Measurements from ENCODE around the gene SERTAD1. TPM values are rescaled to one million over a fixed set of nuclear protein-coding genes. Genes with fewer than 3 reads are reported as not detected.
"Not testable (repeated sequence)": the region's sequence is repeated elsewhere in the genome, so short reads cannot be mapped to it uniquely, and the experiment has no call there.

SERTAD1 gene
- polyA plus RNA-seq, 3 donors = 5.5 to 65.3 (median 44.1) TPM

DNA sequence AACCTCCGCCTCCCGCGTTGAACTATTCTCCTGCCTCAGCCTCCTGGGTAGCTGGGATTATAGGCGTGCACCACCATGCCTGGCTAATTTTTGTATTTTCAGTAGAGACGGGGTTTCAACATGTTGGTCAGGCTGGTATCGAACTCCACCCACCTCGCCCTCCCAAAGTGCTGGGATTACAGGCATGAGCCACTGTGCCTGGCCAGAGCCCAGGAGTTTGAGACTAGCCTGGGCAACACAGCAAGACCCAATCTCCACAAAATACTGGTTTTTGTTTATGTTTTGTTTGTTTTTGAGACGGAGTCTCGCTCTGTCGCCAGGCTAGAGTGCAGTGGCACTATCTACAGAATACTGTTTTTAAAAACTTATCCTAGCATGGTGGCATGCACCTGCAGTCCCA, 4.5 kb upstream of the SERTAD1 start:
- not testable (repeated sequence) for H3K27ac ChIP-seq (ENCODE audit: low read depth, low read length)
- WGBS, 3 donors = 94 to 97% (median 96%) methylated on average over 10 of the region's 10 CpGs

DNA sequence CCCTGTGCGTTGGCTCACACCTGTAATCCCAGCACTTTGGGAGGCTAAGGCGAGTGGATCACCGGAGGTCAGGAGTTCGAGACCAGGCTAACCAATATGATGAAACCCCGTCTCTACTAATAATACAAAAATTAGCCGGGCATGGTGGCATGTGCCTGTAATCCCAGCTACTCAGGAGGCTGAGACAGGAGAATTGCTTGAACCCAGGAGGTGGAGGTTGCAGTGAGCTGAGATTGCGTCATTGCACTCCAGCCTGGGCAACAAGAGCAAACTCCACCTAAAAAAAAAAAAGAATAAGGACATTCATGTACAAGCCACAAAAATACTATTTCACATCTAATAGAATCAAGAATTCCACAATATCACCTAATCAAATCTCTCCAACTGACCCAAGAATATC, 2.4 kb upstream of the SERTAD1 start:
- 91 to 96% (median 96%) methylated on average over 7 of the region's 7 CpGs for WGBS, 3 donors

DNA sequence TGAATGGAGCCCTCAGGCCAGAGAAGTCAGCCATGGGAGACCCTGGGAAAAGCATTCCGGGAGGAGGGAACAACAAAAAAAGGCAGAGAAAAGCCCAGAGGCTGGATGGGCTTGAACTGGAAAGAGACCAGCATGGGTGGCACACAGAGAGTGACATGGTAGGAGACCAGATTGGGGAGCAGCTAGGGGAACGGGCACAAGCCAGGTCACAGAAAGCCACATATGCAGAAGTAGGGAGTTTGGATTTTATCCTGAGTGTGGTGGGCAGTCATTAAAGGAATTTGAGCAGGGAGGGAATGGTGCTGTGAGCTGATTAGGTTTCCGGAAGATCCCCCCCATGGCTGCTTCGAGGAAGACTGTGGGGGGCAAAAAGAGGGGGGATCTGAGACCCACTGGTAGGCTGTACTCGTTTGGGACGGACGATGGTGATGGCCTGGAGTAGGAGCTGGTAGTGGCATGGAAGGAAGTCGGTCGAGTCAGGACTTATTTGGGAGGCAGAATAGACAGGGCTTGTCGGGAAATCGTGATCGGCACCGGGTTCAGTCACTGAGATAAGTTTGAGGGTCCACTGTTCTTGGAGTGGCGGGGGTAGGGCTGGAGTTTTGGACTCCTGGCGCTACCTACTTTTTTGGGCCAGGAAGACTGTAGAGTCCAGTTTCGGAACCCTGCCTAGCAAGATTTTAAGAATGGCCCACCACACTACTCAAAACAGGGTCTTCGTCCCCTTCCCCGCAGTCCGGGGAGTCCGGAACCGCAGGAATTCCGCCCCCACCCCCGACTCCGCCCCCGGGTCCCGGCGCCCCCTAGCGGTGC, 949 bp downstream of the SERTAD1 start:
- 1 to 2% (median 1%) methylated on average over 22 to 28 of the region's 28 CpGs for WGBS, 3 donors
- peak overlapping the region; percentile 89 for H3K27ac ChIP-seq (ENCODE audit: low read depth, low read length)

More for the DNA sequence above, 2.4 kb upstream of the SERTAD1 start:
- not testable (repeated sequence) for H3K27ac ChIP-seq (ENCODE audit: low read depth, low read length)

DNA sequence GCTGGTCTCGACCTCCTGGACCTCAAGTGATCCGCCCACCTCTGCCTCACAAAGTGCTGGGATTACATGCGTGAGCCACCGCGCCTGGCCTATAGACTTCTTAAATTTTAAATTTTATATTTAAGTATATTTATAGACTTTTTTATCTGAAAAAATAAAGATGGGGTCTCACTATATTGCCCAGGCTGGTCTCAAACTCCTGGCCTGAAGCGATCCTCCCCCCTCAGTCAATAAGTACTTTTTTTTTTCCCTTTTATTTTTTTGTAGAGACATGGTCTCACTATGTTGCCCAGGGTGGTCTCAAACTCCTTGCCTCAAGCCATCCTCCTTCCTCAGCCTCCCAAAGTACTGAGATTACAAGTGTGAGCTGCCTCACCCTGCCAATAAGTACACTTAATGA, 1.9 kb downstream of the SERTAD1 start:
- no peak overlapping the region for H3K27ac ChIP-seq (ENCODE audit: low read depth, low read length)
- 94 to 98% (median 95%) methylated on average over 6 of the region's 6 CpGs for WGBS, 3 donors

DNA sequence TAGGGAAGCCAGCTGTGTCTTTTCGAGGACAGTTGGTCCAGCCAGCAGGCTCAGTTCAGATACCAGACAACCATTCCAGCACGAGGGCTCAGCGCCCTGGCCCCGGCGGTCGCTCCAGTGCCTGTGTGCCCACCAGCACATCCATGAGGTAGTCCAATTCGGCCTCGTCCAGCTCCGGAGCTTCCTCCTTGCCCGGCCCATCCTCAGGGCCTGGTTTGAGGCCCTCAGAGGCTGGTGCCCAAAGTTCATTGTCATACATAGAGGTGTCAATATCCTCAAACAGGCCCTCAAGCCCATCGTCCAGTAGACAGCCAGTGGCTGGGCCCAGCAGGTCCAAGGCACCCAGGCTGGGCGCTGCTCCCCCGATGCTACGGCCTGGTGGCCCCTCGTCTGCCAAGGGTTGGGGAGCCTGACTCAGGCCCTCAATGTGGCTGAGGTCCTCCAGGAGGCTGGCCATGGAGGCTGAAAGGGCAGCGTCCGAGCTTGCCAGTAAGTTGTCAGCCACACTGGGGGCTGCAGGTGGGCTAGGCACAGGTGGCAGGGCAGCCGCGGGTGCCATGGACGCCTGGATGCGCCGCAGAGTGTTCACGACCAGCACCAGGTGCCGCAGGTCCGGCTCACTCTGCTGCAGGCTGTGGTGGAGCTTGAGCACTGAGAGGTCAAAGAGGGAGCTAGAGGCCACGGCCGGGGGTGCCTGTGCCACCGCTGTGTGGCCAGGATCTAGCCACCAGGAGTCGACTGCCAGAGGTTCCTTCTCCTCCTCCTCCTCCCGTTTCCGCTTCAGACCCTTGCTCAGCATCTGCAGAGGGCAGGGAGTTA, 2.8 kb downstream of the SERTAD1 start:
- WGBS, 3 donors = 89% methylated on average over 31 of the region's 31 CpGs
- no peak overlapping the region for H3K27ac ChIP-seq (ENCODE audit: low read depth, low read length)

DNA sequence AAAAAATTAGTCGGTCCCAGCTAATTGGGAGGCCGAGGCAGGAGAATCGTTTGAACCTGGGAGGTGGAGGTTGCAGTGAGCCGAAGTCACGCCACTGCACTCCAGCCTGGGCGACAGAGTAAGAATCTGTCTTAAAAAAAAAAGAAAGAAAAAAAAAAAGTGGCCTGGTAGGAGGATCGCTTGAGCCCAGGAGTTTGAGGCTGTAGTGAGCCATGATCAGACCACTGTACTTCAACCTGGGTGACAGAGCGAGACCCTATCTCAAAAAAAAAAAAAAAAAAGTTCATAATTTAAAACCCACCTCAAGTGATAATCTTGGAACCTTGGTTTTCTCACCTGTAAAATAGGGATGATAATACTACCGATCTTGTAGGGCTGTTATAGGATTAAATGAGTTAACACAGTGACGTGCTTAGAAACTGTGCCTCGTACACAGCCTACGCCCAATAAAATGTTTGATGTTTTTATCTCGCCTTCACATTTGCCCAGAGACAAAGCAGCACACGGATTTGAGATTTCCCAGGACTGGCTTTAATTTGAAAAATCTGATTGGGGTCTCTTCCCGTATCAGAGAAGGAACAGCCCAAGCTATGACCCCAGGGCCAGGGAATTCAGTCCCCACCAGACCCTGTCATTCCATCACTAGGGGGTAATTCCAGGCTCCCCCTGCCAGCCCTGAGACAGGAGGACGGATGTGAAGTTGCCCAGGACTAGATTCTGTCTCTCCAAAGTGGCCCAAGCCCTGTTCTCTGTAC, 3.6 kb downstream of the SERTAD1 start:
- WGBS, 3 donors = 76 to 83% (median 77%) methylated on average over 16 of the region's 16 CpGs
- no peak overlapping the region for H3K27ac ChIP-seq (ENCODE audit: low read depth, low read length)

DNA sequence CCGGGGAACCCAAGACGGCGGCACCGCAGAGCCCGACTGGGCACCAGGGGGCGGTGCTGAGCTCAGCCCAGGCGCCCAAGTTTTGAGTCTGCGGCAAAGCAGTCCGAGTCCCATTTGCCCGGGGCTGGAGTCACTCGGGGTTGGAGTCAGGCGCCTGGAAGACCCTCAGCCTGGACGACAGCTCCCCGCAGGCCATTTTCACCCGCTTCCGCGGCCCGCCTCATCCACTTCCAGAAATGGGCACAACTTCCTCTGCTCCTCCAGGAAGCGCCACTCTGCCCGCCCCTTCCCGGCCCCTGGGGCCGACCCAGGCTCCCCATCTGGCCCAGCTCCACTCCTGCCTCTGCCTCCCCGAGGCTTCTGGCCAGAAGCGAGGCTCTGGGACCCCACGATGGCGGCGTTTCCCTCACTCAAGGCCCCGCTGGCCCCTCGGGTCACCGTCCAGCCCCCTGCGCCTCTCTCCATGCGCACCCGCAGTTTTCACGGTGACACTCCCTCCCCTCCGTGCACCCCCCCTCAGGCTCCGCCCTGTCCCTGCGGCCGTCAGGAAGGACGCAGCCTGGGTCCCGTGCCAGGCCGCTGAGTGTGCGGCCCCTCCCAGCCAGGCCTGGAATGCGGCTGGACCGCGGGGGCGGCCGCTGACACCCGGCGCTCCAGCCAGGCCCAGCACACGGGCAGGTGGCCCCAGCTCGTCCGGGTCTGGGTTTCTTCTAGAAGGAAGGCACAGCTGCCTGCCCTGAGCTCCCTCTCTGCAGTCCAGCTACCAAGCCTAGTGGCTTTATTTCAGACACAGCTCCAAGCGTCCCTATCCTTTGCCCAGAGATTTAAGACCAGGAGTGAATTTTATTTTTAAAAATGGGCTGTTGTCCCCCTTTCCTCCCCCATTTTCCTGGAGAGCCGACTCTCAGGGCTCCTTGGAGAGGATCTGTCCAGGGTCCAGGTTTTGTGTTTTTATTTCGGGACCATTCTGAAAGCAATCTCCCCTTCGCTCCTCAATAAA, 4.7 kb downstream of the SERTAD1 start:
- peak overlapping the region; percentile 88 for H3K27ac ChIP-seq (ENCODE audit: low read depth, low read length)
- WGBS, 3 donors = 2 to 3% (median 2%) methylated on average over 56 of the region's 56 CpGs

DNA sequence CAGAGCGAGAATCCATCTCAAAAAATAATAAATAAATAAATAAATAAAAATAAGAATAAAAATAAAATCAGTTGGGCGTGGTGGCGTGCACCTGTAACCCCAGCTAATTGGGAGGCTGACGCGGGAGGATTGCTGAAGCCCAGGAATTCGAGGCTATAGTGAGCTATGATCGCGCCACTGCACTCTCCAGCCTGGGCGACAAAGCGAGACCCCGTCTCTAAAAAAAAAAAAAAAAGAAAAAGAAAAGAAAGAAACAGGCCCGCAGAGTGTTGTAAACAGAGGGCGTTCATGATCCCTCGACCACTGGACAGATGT, 5.4 kb downstream of the SERTAD1 start:
- 51 to 65% (median 58%) methylated on average over 14 of the region's 14 CpGs for WGBS, 3 donors
- H3K27ac ChIP-seq (ENCODE audit: low read depth, low read length) = peak overlapping the region; percentile 88

DNA sequence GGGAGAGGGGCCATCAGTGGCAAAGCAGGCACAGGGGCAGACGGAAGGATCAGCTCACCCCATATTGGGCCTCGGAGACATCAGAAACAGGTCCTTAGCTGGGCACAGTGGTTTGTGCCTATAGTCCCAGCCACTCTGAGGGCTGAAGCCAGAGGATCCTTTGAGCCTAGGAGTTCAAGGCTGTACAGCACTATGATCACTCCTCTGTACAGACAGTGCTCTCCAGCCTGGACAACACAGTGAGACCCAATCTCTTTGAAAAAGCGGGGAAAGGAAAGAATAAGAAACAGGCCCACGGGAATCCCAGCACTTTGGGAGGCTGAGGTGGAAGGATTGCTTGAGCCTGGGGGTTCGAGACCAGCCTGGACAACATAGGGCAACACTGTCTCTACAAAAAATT, 6.0 kb downstream of the SERTAD1 start:
- 81 to 93% (median 93%) methylated on average over 5 of the region's 5 CpGs for WGBS, 3 donors
- no peak overlapping the region for H3K27ac ChIP-seq (ENCODE audit: low read depth, low read length)

DNA sequence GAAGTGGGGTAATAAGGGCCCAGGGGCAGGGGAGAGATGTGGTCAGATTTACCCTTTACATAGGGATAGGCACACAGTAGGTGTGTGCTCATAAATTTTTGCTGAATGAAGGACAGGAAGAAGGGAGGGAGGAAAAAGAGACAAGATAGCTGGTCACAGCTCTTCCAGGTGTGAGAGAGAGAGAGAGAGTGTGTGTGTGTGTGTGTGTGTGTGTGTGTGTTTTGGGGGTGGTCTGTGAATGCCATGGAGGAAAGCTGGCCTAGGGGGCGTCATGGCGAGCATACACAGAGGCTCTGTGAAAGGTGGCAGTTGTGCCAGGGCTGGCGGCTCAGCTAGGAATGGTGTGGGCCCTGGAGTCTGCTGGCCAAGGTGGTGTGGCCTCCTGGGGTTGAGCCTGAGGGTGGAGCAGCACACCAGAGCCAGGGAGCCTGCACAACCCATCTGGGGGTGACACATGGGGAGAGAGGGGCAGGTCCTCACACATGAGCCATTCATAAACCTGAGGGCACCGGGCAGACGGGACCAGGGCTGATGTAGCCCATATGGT, 6.7 kb downstream of the SERTAD1 start:
- H3K27ac ChIP-seq (ENCODE audit: low read depth, low read length) = no peak overlapping the region
- 58 to 86% (median 74%) methylated on average over 5 of the region's 5 CpGs for WGBS, 3 donors

DNA sequence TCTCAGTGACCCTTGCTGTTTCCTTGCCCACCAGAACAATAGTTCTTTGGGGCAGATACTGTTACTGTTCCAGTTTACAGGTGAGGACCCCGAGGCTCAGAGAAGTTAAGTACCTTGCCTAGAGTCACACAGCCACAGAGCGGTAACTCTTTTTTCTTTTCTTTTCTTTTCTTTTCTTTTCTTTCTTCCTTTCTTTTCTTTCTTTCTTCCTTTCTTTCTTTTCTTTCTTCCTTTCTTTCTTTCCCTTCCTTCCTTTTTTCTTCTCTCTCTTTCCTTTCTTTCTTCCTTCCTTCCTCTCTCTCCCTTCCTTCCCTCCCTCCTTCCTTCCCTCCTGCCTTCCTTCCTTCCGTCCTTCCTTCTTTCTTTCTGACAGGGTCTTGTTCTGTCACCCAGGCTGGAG, 7.8 kb downstream of the SERTAD1 start:
- no peak overlapping the region for H3K27ac ChIP-seq (ENCODE audit: low read depth, low read length)

DNA sequence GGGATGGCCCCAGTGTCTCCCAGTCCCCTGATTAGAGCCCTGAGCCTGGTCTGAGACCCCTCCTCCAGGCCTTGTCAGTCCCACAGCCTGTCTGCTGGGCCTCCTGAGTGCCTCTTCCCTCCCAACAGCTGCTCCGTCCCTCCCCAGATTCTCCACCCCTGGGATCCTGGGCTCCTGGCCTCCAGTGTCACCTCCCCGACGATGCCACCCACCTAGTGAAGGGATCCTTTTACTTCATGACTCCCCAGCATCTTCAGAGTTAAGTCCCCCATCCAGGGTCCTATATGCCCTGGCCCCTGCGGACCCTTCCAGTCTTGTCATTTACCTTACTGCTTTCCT, 8.2 kb downstream of the SERTAD1 start:
- WGBS, 3 donors = 60 to 82% (median 63%) methylated on average over 4 of the region's 4 CpGs
- H3K27ac ChIP-seq (ENCODE audit: low read depth, low read length) = no peak overlapping the region

More for the DNA sequence above, 7.8 kb downstream of the SERTAD1 start:
- WGBS, 3 donors = 75 to 80% (median 77%) methylated on average over 3 of the region's 3 CpGs

DNA sequence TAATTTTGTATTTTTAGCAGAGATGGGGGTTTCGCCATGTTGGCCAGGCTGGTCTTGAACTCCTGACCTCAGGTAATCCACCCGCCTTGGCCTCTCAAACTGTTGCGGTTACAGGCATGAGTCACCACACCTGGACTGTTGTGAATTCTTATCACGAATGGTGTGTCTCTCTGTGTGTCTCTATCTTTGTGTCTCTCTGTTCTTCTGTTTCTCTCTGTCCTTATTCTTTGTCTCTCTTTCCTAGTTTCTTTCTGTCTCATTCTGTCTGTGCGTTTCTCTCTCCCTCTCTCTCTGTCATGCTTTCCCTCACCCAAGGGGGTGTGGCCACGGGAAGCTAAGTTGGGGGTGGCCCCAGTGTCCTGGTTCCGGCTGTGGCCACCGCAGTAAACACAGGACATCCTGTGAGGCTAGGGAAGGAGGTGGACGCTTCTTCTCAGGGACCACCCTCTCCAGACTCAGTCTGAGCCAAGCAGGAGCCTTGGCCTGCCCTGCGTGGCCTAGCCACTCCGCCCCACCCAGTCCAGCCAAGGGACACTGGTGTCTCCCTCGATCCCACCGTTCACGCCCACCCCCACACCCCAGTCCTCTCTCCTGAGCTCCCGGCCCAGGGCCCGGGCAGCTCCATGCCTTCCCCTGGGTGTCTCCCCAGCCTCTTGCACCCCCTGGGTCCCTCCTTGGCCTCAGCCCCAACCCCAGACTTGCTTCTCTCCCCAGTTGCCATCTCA, 8.7 kb downstream of the SERTAD1 start:
- WGBS, 3 donors = 17 to 62% (median 22%) methylated on average over 16 of the region's 16 CpGs
- H3K27ac ChIP-seq (ENCODE audit: low read depth, low read length) = no peak overlapping the region

DNA sequence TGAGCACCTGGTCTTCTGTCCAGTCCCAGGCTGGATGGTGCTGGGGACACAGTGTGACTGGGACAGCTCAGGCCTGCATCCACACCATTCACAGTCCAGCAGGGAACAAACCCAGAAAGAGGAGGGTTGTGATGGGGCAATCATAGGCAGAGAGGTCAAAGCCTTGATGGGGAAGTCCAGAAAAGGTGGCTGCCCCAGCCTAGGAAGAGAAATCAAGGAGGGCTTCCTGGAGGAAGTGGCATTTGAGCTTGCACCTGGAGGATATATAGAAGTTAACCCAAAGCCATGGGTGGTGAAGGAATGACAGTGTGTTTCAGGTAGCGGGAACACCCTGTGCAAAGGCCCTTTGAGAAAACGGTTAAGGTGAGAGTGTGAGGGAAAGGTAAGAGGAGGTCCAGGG, 10.0 kb downstream of the SERTAD1 start:
- WGBS, 3 donors = 87 to 97% (median 93%) methylated on average over 2 of the region's 2 CpGs
- no peak overlapping the region for H3K27ac ChIP-seq (ENCODE audit: low read depth, low read length)

DNA sequence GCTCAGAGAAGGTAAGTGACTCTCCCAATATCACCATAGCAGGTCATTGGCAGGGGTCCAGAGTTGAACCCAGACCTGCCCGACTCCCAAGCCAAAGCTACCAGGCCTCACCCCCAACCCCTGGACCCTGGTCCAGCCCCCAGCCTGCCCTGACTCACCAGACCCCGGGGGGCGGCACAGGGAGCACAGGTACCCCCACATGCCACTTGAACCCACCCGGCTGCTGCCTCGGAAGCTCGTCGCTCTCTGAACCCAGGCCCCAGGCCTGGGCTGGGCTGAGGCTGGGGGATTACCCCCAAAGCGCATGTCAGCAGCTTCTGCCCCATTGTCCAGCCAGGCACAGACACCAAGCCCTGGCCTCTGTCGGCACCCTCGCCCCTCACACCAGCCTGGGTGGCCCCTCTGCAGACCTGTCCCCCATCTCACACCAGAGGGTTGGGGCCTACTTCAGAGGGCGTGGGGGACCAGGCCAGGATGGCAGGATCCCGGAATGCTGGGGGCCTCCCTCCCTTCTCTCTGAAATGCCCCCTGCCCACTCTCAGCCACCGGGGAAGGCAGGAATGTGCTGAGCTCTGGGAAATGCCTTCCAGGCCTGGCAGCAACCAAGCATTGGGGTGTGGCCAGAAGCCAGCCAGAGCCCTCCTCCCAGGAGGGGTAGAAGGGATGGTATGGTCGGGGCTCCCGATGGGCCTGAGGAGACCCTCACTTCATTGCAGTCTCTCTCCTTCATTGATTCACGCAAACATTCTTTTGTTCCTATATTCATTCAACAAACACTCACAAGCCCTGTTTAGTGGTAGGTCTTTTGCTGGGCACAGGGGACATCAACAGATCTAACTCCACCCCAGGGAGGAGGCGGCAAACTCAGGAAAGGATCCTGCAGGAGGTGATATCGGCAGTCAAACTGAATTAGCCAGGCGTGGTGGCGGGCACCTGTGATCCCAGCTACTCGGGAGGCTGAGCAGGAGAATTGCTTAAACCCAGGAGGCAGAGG, 11.0 kb downstream of the SERTAD1 start:
- no peak overlapping the region for H3K27ac ChIP-seq (ENCODE audit: low read depth, low read length)
- WGBS, 3 donors = 76 to 87% (median 80%) methylated on average over 21 of the region's 21 CpGs

DNA sequence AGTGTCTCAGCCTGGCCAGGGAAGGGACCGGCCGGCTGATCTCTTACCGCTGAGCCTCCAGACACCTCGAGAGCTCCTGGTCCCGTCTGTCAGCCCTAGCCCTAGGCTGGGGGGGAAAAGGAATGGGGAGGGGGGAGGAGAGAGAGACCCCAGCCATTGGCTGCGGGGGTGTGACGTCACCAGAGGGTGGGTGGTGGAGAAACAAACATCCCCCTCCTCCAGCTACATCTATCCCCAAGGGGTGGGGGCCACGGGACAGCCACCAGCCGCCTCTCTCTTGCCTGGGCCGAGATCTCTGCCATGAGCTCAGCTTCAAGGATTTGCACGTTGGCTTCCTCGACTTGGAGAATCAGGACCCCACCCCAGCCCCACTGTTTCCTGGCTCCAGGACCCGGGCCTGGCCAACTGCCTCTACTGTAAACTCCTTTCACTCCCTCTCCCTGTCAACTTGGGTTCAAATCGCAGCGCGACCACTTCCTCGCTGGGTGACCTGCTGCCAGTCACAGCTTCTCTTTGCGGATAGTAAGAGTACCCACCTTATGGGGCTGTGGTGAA, 12.4 kb downstream of the SERTAD1 start, which contains the start of gene PRX:
Gene PRX (minus strand): TSS at position 88 of the 555 bp plus-strand sequence. CDS start 5,446 bp downstream, outside the sequence.
- no peak within 1 kb of the TSS for H3K27ac ChIP-seq (ENCODE audit: low read depth, low read length)
- 30 to 47% (median 34%) methylated on average over 15 to 18 of the region's 18 CpGs for WGBS, 3 donors
